Measurements from ENCODE around the gene OSBPL10.

The OSBPL10 gene

GRCh38 chr3:31921837-31922236 lies 59.2 kb downstream of the OSBPL10 start:
- no peak for DNase-seq (ENCODE audit: low read depth)

GRCh38 chr3:31920310-31920709 lies 60.8 kb downstream of the OSBPL10 start:
- DNase-seq (ENCODE audit: low read depth): no peak

- DNase-seq (ENCODE audit: low read depth): no peak
Measured at GRCh38 chr3:31919528-31919927, 61.5 kb downstream of the OSBPL10 start.

GRCh38 chr3:31918179-31919150 lies 62.6 kb downstream of the OSBPL10 start:
- DNase-seq (ENCODE audit: low read depth): no peak

- DNase-seq (ENCODE audit: low read depth): no peak
Measured at GRCh38 chr3:31917303-31918005, 63.6 kb downstream of the OSBPL10 start.

GRCh38 chr3:31911643-31912042 lies 69.4 kb downstream of the OSBPL10 start:
- DNase-seq (ENCODE audit: low read depth): no peak

GRCh38 chr3:31911124-31911523 lies 69.9 kb downstream of the OSBPL10 start:
- no peak for DNase-seq (ENCODE audit: low read depth)

GRCh38 chr3:31909455-31909854 lies 71.6 kb downstream of the OSBPL10 start:
- no peak for DNase-seq (ENCODE audit: low read depth)

GRCh38 chr3:31908391-31909097 lies 72.5 kb downstream of the OSBPL10 start:
- no peak for DNase-seq (ENCODE audit: low read depth)

GRCh38 chr3:31906182-31906581 lies 74.9 kb downstream of the OSBPL10 start:
- DNase-seq (ENCODE audit: low read depth): no peak

- DNase-seq (ENCODE audit: low read depth): no peak
Measured at GRCh38 chr3:31903686-31904431, 77.2 kb downstream of the OSBPL10 start.

- no peak for DNase-seq (ENCODE audit: low read depth)
Measured at GRCh38 chr3:31900583-31900982, 80.5 kb downstream of the OSBPL10 start.

- no peak for DNase-seq (ENCODE audit: low read depth)
Measured at GRCh38 chr3:31896648-31897433, 84.2 kb downstream of the OSBPL10 start.

- DNase-seq (ENCODE audit: low read depth): no peak
Measured at GRCh38 chr3:31896026-31896425, 85.0 kb downstream of the OSBPL10 start.

GRCh38 chr3:31895471-31895870 lies 85.6 kb downstream of the OSBPL10 start:
- no peak for DNase-seq (ENCODE audit: low read depth)

- DNase-seq (ENCODE audit: low read depth): no peak
Measured at GRCh38 chr3:31892916-31893573, 88.0 kb downstream of the OSBPL10 start.

- no peak for DNase-seq (ENCODE audit: low read depth)
Measured at GRCh38 chr3:31892500-31892899, 88.6 kb downstream of the OSBPL10 start.

- DNase-seq (ENCODE audit: low read depth): no peak
Measured at GRCh38 chr3:31891876-31892455, 89.1 kb downstream of the OSBPL10 start.

GRCh38 chr3:31890742-31891469 lies 90.2 kb downstream of the OSBPL10 start:
- no peak for DNase-seq (ENCODE audit: low read depth)

Measured in T-helper 22 cell (primary cell).